SK-N-SH (cell line): ENCODE measurements around the gene CDKAL1. TPM values are rescaled to one million over a fixed set of nuclear protein-coding genes. Genes with fewer than 3 reads are reported as not detected.

Experiments used
- CTCF ChIA-PET: fragments of 300-600, 350-600 bp; formaldehyde crosslinking; extraction: SDS; loops from one replicate; lab custom pipeline; 2021; lab: Yijun Ruan, JAX
- POLR2A ChIA-PET: fragments of 350-600 bp; sonication (Branson Sonifier 250); formaldehyde crosslinking; extraction: SDS; loops from one replicate; lab custom pipeline; 2020; ENCODE audit warnings: antibody characterized with exemption, inconsistent platforms; lab: Yijun Ruan, JAX
- DNase-seq: peaks from one replicate; pipeline ENCODE4 v3.0.0; 2012
- H2AFZ ChIP-seq: fragments of 200-600 bp; sonication (generic); 2 replicates; pipeline ENCODE4 v1.8.1; 2016; ENCODE audit warnings: antibody characterized with exemption, mild to moderate bottlenecking, low read depth
- H3F3A ChIP-seq: fragments of 200-600 bp; sonication (generic); replicated peaks from 2 replicates; pipeline ENCODE3; 2016; ENCODE audit warnings: antibody characterized with exemption, mild to moderate bottlenecking; ENCODE audit not compliant: insufficient read depth
- H3K27ac ChIP-seq, 2 experiments: fragments of 200-500 bp in 1 of 2; fragments of 200-600 bp in 1 of 2; sonication (Bioruptor generic) in 1 of 2; sonication (generic), shearing (Covaris generic) in 1 of 2; 2 replicates each; pipeline versions ENCODE4 v1.5.1 to v1.6.1; 2014 to 2016; ENCODE audit warnings: low read depth in 2 of 2, inconsistent platforms in 1 of 2, low read length in 1 of 2, mild to moderate bottlenecking in 1 of 2, mixed read lengths in 1 of 2
- H3K27me3 ChIP-seq: fragments of 200-600 bp; sonication (generic), shearing (Covaris generic); 2 replicates; pipeline ENCODE4 v1.6.1; 2016; ENCODE audit warnings: mixed run types; ENCODE audit not compliant: insufficient read depth
- H3K36me3 ChIP-seq, 2 experiments: fragments of 200-500 bp in 1 of 2; fragments of 200-600 bp in 1 of 2; sonication (Bioruptor generic) in 1 of 2; sonication (generic) in 1 of 2; replicated peaks in 1 of 2; 2 replicates each; pipeline versions ENCODE3 to v1.5.1; 2014 to 2016; ENCODE audit warnings: low read length in 1 of 2, mild to moderate bottlenecking in 1 of 2; ENCODE audit not compliant: insufficient read depth in 2 of 2, control insufficient read depth in 1 of 2
- H3K4me1 ChIP-seq, 2 experiments: fragments of 200-500 bp in 1 of 2; fragments of 200-600 bp in 1 of 2; sonication (Bioruptor generic) in 1 of 2; sonication (generic), shearing (Covaris generic) in 1 of 2; 2 replicates each; pipeline versions ENCODE4 v1.5.1 to v1.6.1; 2014 to 2016; ENCODE audit warnings: low read depth in 1 of 2, low read length in 1 of 2, mixed run types in 1 of 2; ENCODE audit not compliant: insufficient read depth in 2 of 2, control insufficient read depth in 1 of 2
- H3K4me2 ChIP-seq: fragments of 200-600 bp; sonication (generic), shearing (Covaris generic); 2 replicates; pipeline ENCODE4 v1.6.1; 2017; ENCODE audit warnings: mixed run types
- H3K4me3 ChIP-seq, 2 experiments: fragments of 200-500 bp in 1 of 2; fragments of 200-600 bp in 1 of 2; sonication (Bioruptor generic) in 1 of 2; sonication (generic), shearing (Covaris generic) in 1 of 2; 2 replicates each; pipeline versions ENCODE4 v1.5.1 to v1.8.1; 2014 to 2016; ENCODE audit warnings: low read depth in 2 of 2, inconsistent platforms in 1 of 2, low read length in 1 of 2, mild to moderate bottlenecking in 1 of 2, mixed read lengths in 1 of 2, moderate library complexity in 1 of 2
- H3K79me2 ChIP-seq: fragments of 200-600 bp; sonication (generic); 2 replicates; pipeline ENCODE4 v1.8.1; 2017; ENCODE audit warnings: mild to moderate bottlenecking; ENCODE audit not compliant: insufficient read depth
- H3K9ac ChIP-seq: fragments of 200-600 bp; sonication (generic); 2 replicates; pipeline ENCODE4 v1.6.1; 2017; ENCODE audit warnings: mixed run types
- H3K9me2 ChIP-seq: fragments of 200-600 bp; sonication (generic); 2 replicates; pipeline ENCODE4 v1.6.1; 2017; ENCODE audit warnings: mixed run types
- H3K9me3 ChIP-seq: fragments of 200-600 bp; sonication (generic); 2 replicates; pipeline ENCODE4 v1.6.1; 2017; ENCODE audit warnings: mixed run types, mild to moderate bottlenecking, moderate library complexity
- H4K20me1 ChIP-seq: fragments of 200-600 bp; sonication (generic); 2 replicates; pipeline ENCODE4 v1.6.1; 2017; ENCODE audit warnings: mild to moderate bottlenecking, mixed run types; ENCODE audit not compliant: insufficient read depth
- CHD2 ChIP-seq: fragments of 150-350 bp; IDR thresholded peaks from 2 replicates; pipeline ENCODE4 v1.6.1; 2018; ENCODE audit warnings: low read length; ENCODE audit not compliant: partially characterized antibody
- ELF1 ChIP-seq: IDR thresholded peaks from 2 replicates; pipeline ENCODE4 v1.4.0; 2012
- EP300 ChIP-seq, 2 experiments: IDR thresholded peaks; 2 replicates each; pipeline versions ENCODE4 v1.4.0 to v1.6.1; 2012; ENCODE audit warnings: borderline replicate concordance in 1 of 2, low read depth in 1 of 2, low read length in 1 of 2
- FOXM1 ChIP-seq: IDR thresholded peaks from 2 replicates; pipeline ENCODE4 v1.4.0; 2012; ENCODE audit warnings: low read depth, mild to moderate bottlenecking
- JUND ChIP-seq: IDR thresholded peaks from 2 replicates; pipeline ENCODE4 v1.4.0; 2012
- MAX ChIP-seq: IDR thresholded peaks from 2 replicates; pipeline ENCODE4 v1.4.0; 2012; ENCODE audit warnings: low read depth
- MEF2A ChIP-seq: IDR thresholded peaks from 2 replicates; pipeline ENCODE4 v1.4.0; 2012; ENCODE audit warnings: low read depth, borderline replicate concordance
- NFIC ChIP-seq: IDR thresholded peaks from 2 replicates; pipeline ENCODE4 v1.4.0; 2012; ENCODE audit warnings: borderline replicate concordance
- RCOR1 ChIP-seq: fragments of 150-350 bp; IDR thresholded peaks from 2 replicates; pipeline ENCODE4 v1.6.1; 2017; ENCODE audit warnings: antibody characterized with exemption, low read length
- REST ChIP-seq: IDR thresholded peaks from 2 replicates; pipeline ENCODE4 v1.6.1; 2012; ENCODE audit warnings: mild to moderate bottlenecking, low read depth, low read length, moderate library complexity
- RFX5 ChIP-seq: IDR thresholded peaks from 2 replicates; pipeline ENCODE4 v1.6.1; 2012; ENCODE audit warnings: mild to moderate bottlenecking, improper control_type of control experiment, low read length
- RXRA ChIP-seq: IDR thresholded peaks from 2 replicates; pipeline ENCODE4 v1.4.0; 2012; ENCODE audit warnings: low read depth, mild to moderate bottlenecking, borderline replicate concordance
- TAF1 ChIP-seq: IDR thresholded peaks from 2 replicates; pipeline ENCODE4 v1.6.1; 2012; ENCODE audit warnings: low read depth, mild to moderate bottlenecking, low read length, moderate library complexity, borderline replicate concordance
- TCF12 ChIP-seq: IDR thresholded peaks from 2 replicates; pipeline ENCODE4 v1.4.0; 2012
- TEAD4 ChIP-seq: IDR thresholded peaks from 2 replicates; pipeline ENCODE4 v1.4.0; 2012; ENCODE audit warnings: mild to moderate bottlenecking, borderline replicate concordance; ENCODE audit not compliant: insufficient read depth
- WGBS: methylation state at CpG from one replicate; pipeline ENCODE4 v1.1.6; 2017; ENCODE audit warnings: low lambda C conversion rate; 5-methylcytosine and 5-hydroxymethylcytosine counted together
- polyA plus RNA-seq, 3 experiments: library from polyadenylated mRNA; depleted of rRNA; stranded (reverse); fragments of >200 nt; gene quantifications; 2 replicates each; pipeline ENCODE4 v1.2.3, GENCODE V29; 2012

The CDKAL1 gene
- polyA plus RNA-seq, 1 of the 3 experiments (the other 2 are of a cell fraction), result 2.6 TPM

DNA sequence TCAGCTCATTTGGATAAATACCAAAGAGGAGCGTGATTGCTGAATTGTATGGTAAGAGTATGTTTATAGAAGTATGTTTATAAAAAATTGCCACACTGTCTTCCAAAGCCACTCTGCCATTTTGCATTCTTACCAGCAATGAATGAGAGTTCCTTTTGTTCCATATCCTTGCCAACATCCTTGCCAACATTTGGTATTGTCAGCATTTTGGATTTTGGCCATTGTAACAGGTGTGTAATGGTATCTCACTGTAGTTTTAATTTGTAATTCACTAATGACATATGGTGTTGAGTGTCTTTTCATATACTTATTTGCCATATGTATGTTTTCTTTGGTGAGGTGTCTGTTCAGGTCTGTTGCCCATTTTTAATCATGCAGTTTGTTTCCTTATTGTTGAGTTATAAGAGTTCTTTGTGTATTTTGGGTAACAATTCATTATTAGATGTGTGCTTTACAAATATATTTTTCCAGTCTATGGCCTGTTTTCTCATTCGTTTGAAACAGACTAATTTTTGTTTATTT lies 539.1 kb downstream of the CDKAL1 start:
- Histone ChIP-seq H3K36me3 (peaks cover 0 to 12% of the 10 kb centered on the region in 2 experiments), H3K4me1 (no peaks in the 10 kb centered on the region), H3K9ac (no peak overlapping the region), H3K9me2 (no peaks in the 10 kb centered on the region), H4K20me1 (no peaks in the 10 kb centered on the region), H2AFZ (no peak overlapping the region), H3K79me2 (no peaks in the 10 kb centered on the region), H3F3A (peaks cover 3% of the 10 kb centered on the region), H3K27me3 (no peaks in the 10 kb centered on the region), H3K27ac (no peak overlapping the region), H3K4me2 (no peak overlapping the region), H3K4me3 (no peak overlapping the region), H3K9me3 (peaks cover 10% of the 10 kb centered on the region; the same call in 1 of the 2 replicates)
- POLR2A ChIA-PET, result no interaction called here
- no peak for TF ChIP-seq RXRA
- no peak for TF ChIP-seq TEAD4
- no peak for TF ChIP-seq FOXM1
- no peak for TF ChIP-seq TAF1
- TF ChIP-seq EP300 (IDR thresholded peaks at IDR 0.05; ENCODE audit: borderline replicate concordance in 1 of 2, low read depth in 1 of 2, low read length in 1 of 2), result no peak
- TF ChIP-seq CHD2, result no peak
- no peak for TF ChIP-seq MEF2A
- no peak for TF ChIP-seq NFIC
- no peak for DNase-seq
- CTCF ChIA-PET, result no interaction called here
- WGBS, result 84% methylated on average over 2 of the region's 2 CpGs

DNA sequence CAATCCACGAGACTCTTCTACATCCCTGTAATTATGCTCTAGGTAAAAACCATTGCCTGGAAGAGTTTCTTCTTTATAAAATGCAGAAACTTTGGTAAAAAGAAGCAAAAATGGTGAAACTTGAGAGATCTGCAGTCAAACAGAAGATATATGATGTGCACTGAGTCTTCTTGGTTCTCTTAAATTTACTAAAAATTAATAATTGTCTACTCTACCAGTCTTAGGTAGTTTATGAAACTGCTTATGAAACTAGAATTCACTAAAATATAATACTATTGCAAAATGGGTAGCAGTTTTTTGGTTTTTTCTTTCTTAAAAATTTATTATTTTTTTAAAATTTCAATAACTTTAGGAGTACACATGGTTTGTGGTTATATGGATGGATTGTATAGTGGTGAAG lies 540.2 kb downstream of the CDKAL1 start:
- H3K9me2 ChIP-seq, result no peaks in the 10 kb centered on the region
- H3K36me3 ChIP-seq, result peaks cover 0 to 12% of the 10 kb centered on the region in 2 experiments
- DNase-seq, result no peak
- no peak overlapping the region for H3K9ac ChIP-seq
- no peak overlapping the region for H3K4me3 ChIP-seq
- no peaks in the 10 kb centered on the region for H3K79me2 ChIP-seq
- no peaks in the 10 kb centered on the region for H3K4me1 ChIP-seq
- no peaks in the 10 kb centered on the region for H3K27me3 ChIP-seq
- H4K20me1 ChIP-seq, result no peaks in the 10 kb centered on the region
- TF ChIP-seq MEF2A (no peak), JUND (no peak), RCOR1 (no peak), MAX (no peak), ELF1 (no peak)
- H2AFZ ChIP-seq, result no peak overlapping the region
- peaks cover 10% of the 10 kb centered on the region; the same call in 1 of the 2 replicates for H3K9me3 ChIP-seq
- ChIA-PET CTCF (no interaction called here), POLR2A (no interaction called here)
- 95% methylated on average over 1 of the region's 1 CpG for WGBS
- no peak overlapping the region for H3K4me2 ChIP-seq
- no peak overlapping the region for H3K27ac ChIP-seq
- H3F3A ChIP-seq, result no peaks in the 10 kb centered on the region

DNA sequence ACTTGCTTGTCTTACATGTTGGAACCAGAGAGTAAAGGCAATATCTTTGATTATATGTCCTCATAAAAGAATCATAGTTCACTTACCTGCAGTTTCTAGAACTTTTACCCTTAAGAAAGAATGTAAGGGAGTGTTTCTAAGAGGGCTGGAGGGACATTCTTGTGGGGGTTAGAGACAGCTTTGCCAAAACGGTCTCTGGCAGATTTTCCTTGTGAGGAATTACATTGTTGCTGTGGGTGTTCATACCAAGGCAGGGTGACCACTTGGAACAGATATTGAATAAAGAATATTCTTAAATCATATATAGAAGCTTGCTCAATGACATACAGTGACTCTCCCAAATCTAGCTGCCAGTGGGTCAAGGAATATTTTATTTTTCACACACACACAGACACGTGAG lies 541.7 kb downstream of the CDKAL1 start:
- no peaks in the 10 kb centered on the region for H3K79me2 ChIP-seq
- no peak overlapping the region for H3K9ac ChIP-seq
- no peak for DNase-seq
- H2AFZ ChIP-seq, result no peak overlapping the region
- peaks cover 0 to 12% of the 10 kb centered on the region in 2 experiments for H3K36me3 ChIP-seq
- peaks cover 0 to 5% of the 10 kb centered on the region in 2 experiments; a peak in 1 of 4 replicates for H3K4me1 ChIP-seq
- 98% methylated on average over 2 of the region's 2 CpGs for WGBS
- no peaks in the 10 kb centered on the region for H4K20me1 ChIP-seq
- no peaks in the 10 kb centered on the region for H3K27me3 ChIP-seq
- H3K4me3 ChIP-seq, result no peak overlapping the region
- ChIA-PET POLR2A (no interaction called here), CTCF (no interaction called here)
- H3F3A ChIP-seq, result no peaks in the 10 kb centered on the region
- no peak overlapping the region for H3K4me2 ChIP-seq
- TF ChIP-seq FOXM1 (no peak), RXRA (no peak), TCF12 (no peak), JUND (no peak), TEAD4 (no peak), MEF2A (no peak), REST (no peak), RFX5 (no peak)
- H3K27ac ChIP-seq, result no peak overlapping the region
- H3K9me3 ChIP-seq, result peaks cover 10% of the 10 kb centered on the region; the same call in 1 of the 2 replicates
- no peaks in the 10 kb centered on the region for H3K9me2 ChIP-seq
